BE2C (cell line): ENCODE data around the gene ZNF480.
"Not testable (repeated sequence)": the region's sequence is repeated elsewhere in the genome, so short reads cannot be mapped to it uniquely, and the experiment has no call there.

ENCODE experiments used
- DNase-seq: peaks from one replicate; pipeline ENCODE4 v3.0.0-alpha.2; 2020
- H3K27me3 ChIP-seq: fragments of 250-450 bp; sonication (Bioruptor Pico); 2 replicates; pipeline ENCODE4 v1.5.1; 2020; ENCODE audit warnings: mild to moderate bottlenecking
- H3K36me3 ChIP-seq: fragments of 250-450 bp; sonication (Bioruptor Pico); 2 replicates; pipeline ENCODE4 v1.5.1; 2020; ENCODE audit warnings: mild to moderate bottlenecking
- H3K4me1 ChIP-seq: fragments of 250-450 bp; sonication (Bioruptor Pico); 2 replicates; pipeline ENCODE4 v1.5.1; 2020
- H3K4me3 ChIP-seq: 2 replicates; pipeline ENCODE4 v1.5.1; 2011; ENCODE audit warnings: low read depth, low read length
- H3K9me3 ChIP-seq: fragments of 250-450 bp; sonication (Bioruptor Pico); 2 replicates; pipeline ENCODE4 v1.5.1; 2020
- TF ChIP-seq, protein P1 (sequence below): IDR thresholded peaks from 2 replicates; pipeline ENCODE4 v1.5.1; 2012; ENCODE audit warnings: mild to moderate bottlenecking, low read depth, low read length

Gene ZNF480

DNA sequence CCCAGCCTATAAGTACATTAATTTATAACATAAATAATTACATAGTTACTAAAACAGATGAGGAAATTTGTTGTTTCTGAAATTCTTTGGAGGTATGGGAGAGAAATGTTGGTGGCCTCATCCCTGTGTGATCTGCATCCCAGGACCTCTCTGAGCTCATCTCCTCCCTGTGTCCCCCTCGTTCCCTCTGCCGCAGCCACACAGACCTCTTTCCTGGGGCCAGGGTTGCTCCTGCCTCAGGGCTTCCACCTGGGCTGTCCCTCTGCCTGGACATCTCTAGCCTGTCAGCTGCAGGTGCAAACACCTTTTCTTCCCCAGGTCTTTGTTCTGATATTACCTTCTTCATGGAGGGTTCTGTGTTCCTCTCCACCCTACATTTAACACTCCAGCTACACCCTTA, 23.7 kb upstream of the ZNF480 start:
- no peak overlapping the region for H3K4me3 ChIP-seq
- no peak for DNase-seq
- no peaks in the 10 kb centered on the region for H3K27me3 ChIP-seq
- no peaks in the 10 kb centered on the region; the same call in 1 of the 2 replicates for H3K4me1 ChIP-seq
- no peaks in the 10 kb centered on the region for H3K9me3 ChIP-seq
- H3K36me3 ChIP-seq = peaks cover 12% of the 10 kb centered on the region; the same call in 1 of the 2 replicates
- TF ChIP-seq, protein P1, sequence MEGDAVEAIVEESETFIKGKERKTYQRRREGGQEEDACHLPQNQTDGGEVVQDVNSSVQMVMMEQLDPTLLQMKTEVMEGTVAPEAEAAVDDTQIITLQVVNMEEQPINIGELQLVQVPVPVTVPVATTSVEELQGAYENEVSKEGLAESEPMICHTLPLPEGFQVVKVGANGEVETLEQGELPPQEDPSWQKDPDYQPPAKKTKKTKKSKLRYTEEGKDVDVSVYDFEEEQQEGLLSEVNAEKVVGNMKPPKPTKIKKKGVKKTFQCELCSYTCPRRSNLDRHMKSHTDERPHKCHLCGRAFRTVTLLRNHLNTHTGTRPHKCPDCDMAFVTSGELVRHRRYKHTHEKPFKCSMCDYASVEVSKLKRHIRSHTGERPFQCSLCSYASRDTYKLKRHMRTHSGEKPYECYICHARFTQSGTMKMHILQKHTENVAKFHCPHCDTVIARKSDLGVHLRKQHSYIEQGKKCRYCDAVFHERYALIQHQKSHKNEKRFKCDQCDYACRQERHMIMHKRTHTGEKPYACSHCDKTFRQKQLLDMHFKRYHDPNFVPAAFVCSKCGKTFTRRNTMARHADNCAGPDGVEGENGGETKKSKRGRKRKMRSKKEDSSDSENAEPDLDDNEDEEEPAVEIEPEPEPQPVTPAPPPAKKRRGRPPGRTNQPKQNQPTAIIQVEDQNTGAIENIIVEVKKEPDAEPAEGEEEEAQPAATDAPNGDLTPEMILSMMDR = no peak

DNA sequence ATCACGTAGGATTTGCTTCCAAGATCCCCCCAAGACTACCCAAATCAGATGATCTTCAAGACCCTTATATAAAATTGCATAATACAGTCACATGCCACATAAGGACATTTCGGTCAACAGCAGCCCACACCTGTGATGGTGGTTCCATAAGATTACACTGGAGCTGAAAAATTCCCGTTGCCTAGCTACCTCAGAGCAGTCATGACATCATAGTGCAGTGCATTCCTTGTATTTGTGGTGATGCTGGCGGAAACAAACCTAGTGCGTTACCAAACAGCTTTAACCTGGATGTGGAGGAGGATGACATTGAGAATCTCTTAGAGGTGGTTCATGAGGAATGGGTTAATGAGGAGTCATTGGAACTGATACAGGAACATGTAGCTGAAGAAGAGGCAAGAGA, 22.8 kb upstream of the ZNF480 start:
- Histone ChIP-seq H3K36me3 (peaks cover 12% of the 10 kb centered on the region; the same call in 1 of the 2 replicates), H3K4me1 (no peaks in the 10 kb centered on the region), H3K4me3 (no peak overlapping the region), H3K9me3 (no peaks in the 10 kb centered on the region), H3K27me3 (no peaks in the 10 kb centered on the region)
- TF ChIP-seq, protein P1 = no peak
- DNase-seq = no peak

DNA sequence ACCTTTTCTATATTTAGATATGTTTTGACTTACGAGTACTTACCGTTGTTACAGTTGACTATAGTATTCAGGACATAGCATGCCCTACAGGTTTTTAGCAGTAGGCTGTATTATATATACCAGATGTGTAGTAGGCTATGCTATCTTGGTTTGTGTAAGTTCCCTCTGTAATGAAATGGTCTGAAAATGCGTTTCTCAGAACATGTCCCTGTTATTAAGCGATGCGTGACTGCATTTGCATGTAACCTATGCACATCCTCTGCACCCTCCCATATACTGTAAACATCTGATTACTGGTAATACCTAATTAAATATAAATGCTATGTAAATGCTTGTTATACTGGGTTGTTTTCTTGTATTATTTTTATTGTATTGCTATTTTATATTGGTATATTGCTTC, 21.0 kb upstream of the ZNF480 start:
- Histone ChIP-seq H3K27me3 (no peaks in the 10 kb centered on the region), H3K36me3 (peaks cover 8% of the 10 kb centered on the region; the same call in 1 of the 2 replicates), H3K4me3 (no peak overlapping the region), H3K9me3 (no peaks in the 10 kb centered on the region), H3K4me1 (no peaks in the 10 kb centered on the region)
- TF ChIP-seq, protein P1 = no peak
- no peak for DNase-seq

DNA sequence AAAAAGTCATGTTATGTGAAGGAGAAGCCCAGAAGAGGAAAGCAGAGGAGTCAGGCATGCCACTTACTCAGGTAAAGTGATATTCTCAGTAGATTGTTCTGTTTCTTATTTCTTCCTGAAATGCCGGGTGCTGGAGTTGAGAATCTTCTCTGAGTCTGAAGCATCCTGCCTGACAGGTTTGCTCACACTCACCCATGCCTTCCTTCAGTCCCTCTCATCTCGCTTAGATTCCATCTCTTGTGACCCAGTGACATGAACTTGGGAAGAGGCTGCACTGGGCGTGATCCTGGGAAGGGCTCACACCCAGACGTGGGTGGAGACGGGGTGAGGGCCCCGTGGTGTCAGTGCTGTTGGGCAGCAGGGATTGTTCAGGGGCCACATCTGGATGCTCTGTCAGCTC, 19.5 kb upstream of the ZNF480 start:
- no peak for DNase-seq
- Histone ChIP-seq H3K4me1 (no peaks in the 10 kb centered on the region), H3K4me3 (no peak overlapping the region), H3K9me3 (no peaks in the 10 kb centered on the region), H3K27me3 (no peaks in the 10 kb centered on the region), H3K36me3 (peaks cover 9% of the 10 kb centered on the region)
- TF ChIP-seq, protein P1 = no peak

DNA sequence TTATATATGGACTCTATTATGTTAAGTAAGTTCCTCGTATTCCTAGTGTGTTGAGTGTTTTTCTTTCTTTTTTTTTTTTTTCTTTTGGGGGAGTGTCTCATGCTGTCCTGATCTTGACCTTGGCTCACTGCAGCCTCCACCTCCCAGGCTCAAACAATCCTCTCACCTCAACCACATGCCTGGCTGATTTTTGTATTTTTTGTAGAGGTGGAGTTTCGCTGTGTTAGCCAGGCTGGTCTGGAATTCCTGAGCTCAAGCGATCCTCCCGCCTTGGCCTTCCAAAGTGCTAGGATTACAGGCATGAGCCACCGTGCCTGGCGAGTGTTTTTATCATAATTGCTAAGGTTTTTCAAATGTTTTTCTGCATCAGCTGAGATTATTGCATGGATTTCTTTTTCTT, 10.7 kb upstream of the ZNF480 start:
- H3K4me3 ChIP-seq = no peak overlapping the region
- TF ChIP-seq, protein P1 = no peak
- no peak for DNase-seq
- no peaks in the 10 kb centered on the region for H3K4me1 ChIP-seq
- H3K36me3 ChIP-seq = peaks cover 66% of the 10 kb centered on the region
- H3K27me3 ChIP-seq = no peaks in the 10 kb centered on the region
- H3K9me3 ChIP-seq = no peaks in the 10 kb centered on the region

DNA sequence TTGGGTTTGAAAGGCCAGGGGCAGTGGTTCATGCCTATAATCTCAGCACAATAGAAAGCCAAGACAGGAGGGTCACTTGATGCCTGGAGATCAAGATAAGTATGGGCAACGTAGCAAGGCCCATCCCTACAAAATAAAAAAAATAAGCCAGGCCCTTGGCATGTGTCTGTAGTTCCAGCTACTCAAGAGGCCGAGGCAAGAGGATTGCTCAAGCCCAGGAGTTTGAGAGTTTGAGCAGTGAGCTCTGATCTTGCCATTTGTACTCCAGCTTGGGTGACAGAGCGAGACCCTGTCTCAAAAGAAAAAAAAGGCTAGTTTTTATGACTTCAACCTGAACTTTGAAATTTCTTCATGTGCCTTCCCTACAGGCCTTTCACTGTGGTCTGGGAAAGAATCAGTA, 5.2 kb upstream of the ZNF480 start:
- no peak for DNase-seq

DNA sequence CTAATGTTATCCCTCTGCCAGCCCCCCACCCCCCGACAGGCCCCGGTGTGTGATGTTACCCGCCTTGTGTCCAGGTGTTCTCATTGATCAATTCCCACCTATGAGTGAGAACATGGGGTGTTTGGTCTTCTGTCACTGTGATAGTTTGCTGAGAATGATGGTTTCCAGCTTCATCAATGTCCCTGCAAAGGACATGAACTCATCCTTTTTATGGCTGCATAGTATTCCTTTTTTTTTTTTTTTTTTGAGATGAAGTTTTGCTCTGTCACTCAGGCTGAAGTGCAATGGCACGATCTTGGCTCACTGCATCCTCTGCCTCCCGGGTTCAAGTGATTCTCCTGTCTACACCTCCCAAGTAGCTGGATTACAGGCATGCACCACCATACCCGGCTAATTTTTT, 4.0 kb upstream of the ZNF480 start:
- not testable (repeated sequence) for H3K4me3 ChIP-seq, DNase-seq
- H3K36me3 ChIP-seq = peaks cover 28% of the 10 kb centered on the region

More for the DNA sequence above, 5.2 kb upstream of the ZNF480 start:
- H3K4me3 ChIP-seq = no peak overlapping the region
- H3K27me3 ChIP-seq = no peaks in the 10 kb centered on the region
- H3K4me1 ChIP-seq = no peaks in the 10 kb centered on the region
- peaks cover 28% of the 10 kb centered on the region for H3K36me3 ChIP-seq
- TF ChIP-seq, protein P1 = no peak
- no peaks in the 10 kb centered on the region for H3K9me3 ChIP-seq

More for the DNA sequence above, 4.0 kb upstream of the ZNF480 start:
- H3K4me1 ChIP-seq, H3K27me3 ChIP-seq, H3K9me3 ChIP-seq: not testable (repeated sequence)
